ENCODE measurements around the gene PHEX.

PHEX gene

GRCh38 chrX:22097012-22097694 is 65.0 kb downstream of the PHEX start:
- Histone ChIP-seq H3K27me3 (no peaks in the 10 kb centered on the region), H3K36me3 (no peaks in the 10 kb centered on the region), H3K27ac (no peak overlapping the region), H3K4me3 (no peak overlapping the region), H3K4me1 (no peaks in the 10 kb centered on the region), H3K9me3 (no peaks in the 10 kb centered on the region)
- TF ChIP-seq CTCF (IDR thresholded peaks at IDR 0.05): no peak
- intact Hi-C loops (cut with DNase I; ENCODE audit: low total_unique reads): no loop called here
- DNase-seq: peak in 1 of 2 donors; percentile 22

GRCh38 chrX:22105231-22105630 is 73.1 kb downstream of the PHEX start:
- Histone ChIP-seq H3K27me3 (no peaks in the 10 kb centered on the region), H3K4me1 (no peaks in the 10 kb centered on the region), H3K4me3 (no peak overlapping the region), H3K27ac (no peak overlapping the region), H3K36me3 (no peaks in the 10 kb centered on the region), H3K9me3 (no peaks in the 10 kb centered on the region)
- intact Hi-C loops (cut with DNase I; ENCODE audit: low total_unique reads): no loop called here
- DNase-seq: no peak
- TF ChIP-seq CTCF (IDR thresholded peaks at IDR 0.05): no peak

GRCh38 chrX:22105971-22106370 is 73.8 kb downstream of the PHEX start:
- no peak overlapping the region for H3K4me3 ChIP-seq
- no peak for TF ChIP-seq CTCF (IDR thresholded peaks at IDR 0.05)
- H3K9me3 ChIP-seq: no peaks in the 10 kb centered on the region
- no peaks in the 10 kb centered on the region for H3K4me1 ChIP-seq
- H3K36me3 ChIP-seq: no peaks in the 10 kb centered on the region
- DNase-seq: no peak
- no peak overlapping the region for H3K27ac ChIP-seq
- H3K27me3 ChIP-seq: no peaks in the 10 kb centered on the region
- intact Hi-C loops (cut with DNase I; ENCODE audit: low total_unique reads): no loop called here

GRCh38 chrX:22109442-22109841 is 77.3 kb downstream of the PHEX start:
- Histone ChIP-seq H3K36me3 (no peaks in the 10 kb centered on the region), H3K4me3 (no peak overlapping the region), H3K27me3 (no peaks in the 10 kb centered on the region), H3K27ac (no peak overlapping the region), H3K4me1 (no peaks in the 10 kb centered on the region), H3K9me3 (no peaks in the 10 kb centered on the region)
- TF ChIP-seq CTCF (IDR thresholded peaks at IDR 0.05): no peak
- DNase-seq: no peak
- intact Hi-C loops (cut with DNase I; ENCODE audit: low total_unique reads): no loop called here

- Histone ChIP-seq H3K27ac (no peak overlapping the region), H3K36me3 (no peaks in the 10 kb centered on the region), H3K4me1 (no peaks in the 10 kb centered on the region)
Measured at GRCh38 chrX:22110729-22111494, 78.8 kb downstream of the PHEX start.

More at GRCh38 chrX:22110729-22111494, 78.8 kb downstream of the PHEX start:
- Histone ChIP-seq H3K9me3 (no peaks in the 10 kb centered on the region), H3K4me3 (no peak overlapping the region), H3K27me3 (no peaks in the 10 kb centered on the region)
- intact Hi-C loops (cut with DNase I; ENCODE audit: low total_unique reads): no loop called here
- DNase-seq: no peak
- TF ChIP-seq CTCF (IDR thresholded peaks at IDR 0.05): no peak
